GM12801 (cell line): ENCODE measurements around the gene TCHH.

Experiments
- CTCF ChIP-seq: IDR thresholded peaks from one replicate; pipeline ENCODE4 v1.5.1; 2011; ENCODE audit warnings: control low read depth; ENCODE audit not compliant: insufficient read length; ENCODE audit errors: extremely low read depth

Gene TCHH

GRCh38 chr1:152130186-152130585 lies 14.9 kb upstream of the TCHH start:
- TF ChIP-seq CTCF = no peak

- no peak for TF ChIP-seq CTCF
These were observed 12.4 kb upstream of the TCHH start for GRCh38 chr1:152127673-152128072.

- no peak for TF ChIP-seq CTCF
These were observed 10.7 kb upstream of the TCHH start for GRCh38 chr1:152125834-152126443.

GRCh38 chr1:152118915-152119314 lies 3.7 kb upstream of the TCHH start:
- no peak for TF ChIP-seq CTCF

GRCh38 chr1:152112885-152113432 lies 2.3 kb downstream of the TCHH start:
- TF ChIP-seq CTCF = no peak

- TF ChIP-seq CTCF = no peak
These were observed 3.0 kb downstream of the TCHH start for GRCh38 chr1:152112101-152112884.

- no peak for TF ChIP-seq CTCF
These were observed 3.7 kb downstream of the TCHH start for GRCh38 chr1:152111515-152111968.
